ENCODE data around the gene PHGDH. TPM values are rescaled to one million over a fixed set of nuclear protein-coding genes. Genes with fewer than 3 reads are reported as not detected.
"Not testable (repeated sequence)": the region's sequence is repeated elsewhere in the genome, so short reads cannot be mapped to it uniquely, and the experiment has no call there.

The PHGDH gene
- total RNA-seq, 1 donor from 2014 or later, result 9.7 TPM

DNA sequence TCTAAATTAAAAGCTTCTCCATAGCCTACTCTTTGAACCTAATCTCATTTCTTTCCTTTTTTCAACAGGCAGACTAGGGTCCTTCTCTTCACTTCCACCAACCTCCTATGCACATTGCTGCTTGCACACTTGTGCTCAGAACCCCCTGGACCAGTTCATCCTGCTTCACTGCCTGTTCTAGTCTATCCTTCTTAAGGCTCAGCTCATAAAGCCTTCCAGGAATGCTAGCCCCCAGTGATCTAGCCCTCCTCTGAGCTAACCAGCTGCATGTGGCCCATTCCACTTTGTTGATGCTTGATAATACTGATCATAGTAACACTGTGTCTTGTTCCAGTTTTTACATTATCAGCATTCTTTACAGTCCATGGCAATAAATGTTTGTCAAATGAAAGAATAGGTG is 22.9 kb upstream of the PHGDH start:
- intact Hi-C loops (cut with DNase I), result no loop called here
- DNase-seq (ENCODE audit: missing footprints), result no peak
- no peak for ATAC-seq

- no peak for DNase-seq (ENCODE audit: missing footprints)
- intact Hi-C loops (cut with DNase I), result no loop called here
- no peak for ATAC-seq
Measured at GRCh38 chr1:119689511-119689910, 22.2 kb upstream of the PHGDH start.

DNA sequence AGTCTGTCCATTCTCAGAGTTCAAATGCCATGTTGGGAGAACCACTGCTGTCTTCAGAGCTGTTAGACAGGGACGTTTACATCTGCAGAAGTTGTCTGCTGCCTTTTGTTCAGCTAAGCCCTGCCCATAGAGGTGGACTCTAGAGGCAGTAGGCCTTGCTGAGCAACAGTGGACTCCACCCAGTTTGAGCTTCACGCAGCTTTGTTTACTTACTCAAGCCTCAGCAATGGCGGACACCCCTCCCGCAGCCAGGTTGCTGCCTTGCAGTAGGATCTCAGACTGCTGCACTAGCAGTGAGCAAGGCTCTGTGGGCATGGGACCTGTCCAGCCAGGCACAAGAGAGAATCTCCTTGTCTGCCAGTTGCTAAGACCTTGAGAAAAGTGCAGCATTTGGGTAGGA is 14.9 kb upstream of the PHGDH start:
- DNase-seq (ENCODE audit: missing footprints); ATAC-seq; intact Hi-C loops (cut with DNase I): not testable (repeated sequence)

- intact Hi-C loops (cut with DNase I), result no loop called here
- ATAC-seq (no peak), DNase-seq (ENCODE audit: missing footprints) (no peak)
Measured at GRCh38 chr1:119697598-119697997, 14.1 kb upstream of the PHGDH start.

DNA sequence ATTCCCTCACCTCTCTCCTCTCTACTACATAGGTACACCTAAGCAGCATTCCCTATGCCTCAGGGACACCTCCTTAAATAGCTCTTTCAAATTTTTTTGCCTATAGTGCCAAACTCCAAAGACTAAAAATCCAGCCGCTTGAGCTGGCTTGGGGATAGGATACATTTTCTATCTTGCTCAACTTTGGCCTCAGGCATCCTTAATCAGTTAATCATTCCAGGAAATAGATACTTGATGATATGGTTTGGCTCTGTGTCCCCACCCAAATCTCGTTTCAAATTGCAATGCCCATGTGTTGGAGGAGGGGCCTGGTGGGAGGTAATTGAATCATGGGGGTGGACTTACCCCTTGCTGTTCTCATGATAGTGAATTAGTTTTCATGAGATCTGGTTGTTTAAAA is 11.4 kb upstream of the PHGDH start:
- DNase-seq (ENCODE audit: missing footprints), result no peak
- no peak for ATAC-seq
- intact Hi-C loops (cut with DNase I), result no loop called here

- DNase-seq (ENCODE audit: missing footprints) (no peak), ATAC-seq (no peak)
- intact Hi-C loops (cut with DNase I), result no loop called here
Measured at GRCh38 chr1:119701659-119702058, 10.1 kb upstream of the PHGDH start.

GRCh38 chr1:119702384-119702783 is 9.3 kb upstream of the PHGDH start:
- DNase-seq (ENCODE audit: missing footprints), result no peak
- no peak for ATAC-seq

DNA sequence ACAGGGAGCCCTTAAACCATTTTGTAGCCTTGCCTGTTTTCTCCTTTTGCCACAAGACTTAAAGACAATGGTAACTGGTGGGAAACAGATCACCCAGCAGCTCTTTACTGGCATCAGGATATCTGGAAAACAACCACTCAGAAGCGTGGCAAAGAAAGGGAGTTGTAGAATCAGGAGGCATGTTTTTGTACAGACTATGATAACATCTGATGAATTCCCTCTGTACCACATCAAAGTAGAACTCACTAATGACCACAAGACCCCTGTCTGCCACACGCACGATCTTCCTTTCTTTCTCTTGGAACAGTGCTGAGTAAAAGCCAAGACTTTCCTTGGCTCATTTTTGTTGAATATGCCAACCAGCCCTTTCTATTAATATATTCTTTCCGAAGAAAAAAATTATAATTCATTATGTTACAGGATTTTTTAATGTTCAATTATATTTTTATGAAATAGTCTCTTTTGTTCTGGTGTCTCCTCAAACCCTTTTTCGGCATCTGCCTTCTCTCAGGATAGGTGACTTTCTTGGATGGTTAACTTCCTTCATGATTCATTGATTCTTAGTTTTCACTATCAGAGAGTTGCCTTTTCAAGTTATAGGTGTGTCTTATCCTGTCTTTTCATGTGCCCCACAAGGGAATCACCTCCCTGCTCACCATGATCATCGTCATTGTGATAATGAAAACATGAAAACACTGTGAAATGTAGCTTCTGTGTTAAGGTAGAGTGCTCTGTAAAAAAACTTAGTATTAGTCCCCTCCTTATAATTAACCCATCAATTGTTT is 7.9 kb upstream of the PHGDH start:
- intact Hi-C loops (cut with DNase I), result no loop called here
- ATAC-seq (no peak), DNase-seq (ENCODE audit: missing footprints) (no peak)

More at GRCh38 chr1:119702384-119702783, 9.3 kb upstream of the PHGDH start:
- intact Hi-C loops (cut with DNase I), result no loop called here

DNA sequence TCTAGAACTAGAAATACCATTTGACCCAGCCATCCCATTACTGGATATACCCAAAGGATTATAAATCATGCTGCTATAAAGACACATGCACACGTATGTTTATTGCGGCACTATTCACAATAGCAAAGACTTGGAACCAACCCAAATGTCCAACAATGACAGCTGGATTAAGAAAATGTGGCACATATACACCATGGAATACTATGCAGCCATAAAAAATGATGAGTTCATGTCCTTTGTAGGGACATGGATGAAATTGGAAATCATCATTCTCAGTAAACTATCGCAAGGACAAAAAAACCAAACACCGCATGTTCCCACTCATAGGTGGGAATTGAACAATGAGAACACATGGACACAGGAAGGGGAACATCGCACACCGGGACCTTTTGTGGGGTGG is 5.1 kb upstream of the PHGDH start:
- ATAC-seq; DNase-seq (ENCODE audit: missing footprints); intact Hi-C loops (cut with DNase I): not testable (repeated sequence)

DNA sequence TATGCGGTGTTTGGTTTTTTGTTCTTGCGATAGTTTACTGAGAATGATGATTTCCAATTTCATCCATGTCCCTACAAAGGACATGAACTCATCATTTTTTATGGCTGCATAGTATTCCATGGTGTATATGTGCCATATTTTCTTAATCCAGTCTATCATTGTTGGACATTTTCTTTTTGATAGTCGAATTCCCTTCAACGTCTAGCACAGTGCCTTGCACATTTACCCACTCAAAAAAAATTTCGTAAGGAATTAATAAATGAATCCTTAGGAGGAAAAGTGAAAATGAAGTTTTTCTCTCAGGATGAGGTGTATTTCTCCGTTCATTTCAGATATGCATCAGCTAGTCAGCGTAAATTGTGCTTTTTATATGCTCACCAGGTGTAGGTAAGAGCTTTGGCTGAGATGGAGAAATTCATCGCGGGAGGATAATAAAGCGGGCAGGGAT is 354 bp upstream of the PHGDH start:
- DNase-seq (ENCODE audit: missing footprints); intact Hi-C loops (cut with DNase I); ATAC-seq: not testable (repeated sequence)

- intact Hi-C loops (cut with DNase I), result no loop called here
- DNase-seq (ENCODE audit: missing footprints), result peak; percentile 89
Measured at GRCh38 chr1:119712342-119713038, 756 bp downstream of the PHGDH start.

DNA sequence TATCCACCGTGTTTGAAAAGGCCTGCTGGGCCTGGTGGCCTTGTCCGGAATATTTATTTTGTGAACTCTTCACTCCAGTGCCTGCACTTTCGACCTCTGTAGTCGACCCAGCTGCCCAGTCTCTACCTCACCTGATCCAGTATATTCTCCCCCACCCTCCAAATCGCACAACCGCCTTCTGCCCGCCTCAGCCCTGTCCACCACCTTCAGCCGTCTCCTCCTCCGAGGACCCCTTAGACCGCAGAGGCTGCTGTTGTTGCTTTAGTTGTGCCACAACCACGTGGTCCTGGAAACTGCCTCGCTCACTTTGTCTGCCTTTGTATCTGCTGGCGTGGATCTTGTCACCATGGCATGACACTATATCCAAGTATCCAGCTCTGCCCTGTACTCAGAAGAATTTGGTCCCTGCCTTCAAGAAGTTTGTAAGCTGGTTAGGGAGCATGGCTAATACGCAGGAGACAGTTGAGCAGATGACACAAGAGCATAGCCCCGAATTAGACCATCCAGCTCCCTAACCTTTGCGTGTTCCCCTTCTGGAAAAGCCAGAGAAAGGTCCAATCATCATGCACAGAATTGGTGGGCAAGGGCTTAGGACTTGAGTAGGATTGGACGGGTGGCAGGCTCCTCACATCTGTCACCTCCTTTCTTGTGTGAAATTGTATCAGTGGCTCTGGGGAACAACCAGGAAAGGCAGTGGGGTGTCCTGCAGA is 1.5 kb downstream of the PHGDH start:
- no peak for ATAC-seq
- DNase-seq (ENCODE audit: missing footprints), result no peak
- intact Hi-C loops (cut with DNase I), result no loop called here

More at GRCh38 chr1:119712342-119713038, 756 bp downstream of the PHGDH start:
- ATAC-seq, result peak; percentile 93

DNA sequence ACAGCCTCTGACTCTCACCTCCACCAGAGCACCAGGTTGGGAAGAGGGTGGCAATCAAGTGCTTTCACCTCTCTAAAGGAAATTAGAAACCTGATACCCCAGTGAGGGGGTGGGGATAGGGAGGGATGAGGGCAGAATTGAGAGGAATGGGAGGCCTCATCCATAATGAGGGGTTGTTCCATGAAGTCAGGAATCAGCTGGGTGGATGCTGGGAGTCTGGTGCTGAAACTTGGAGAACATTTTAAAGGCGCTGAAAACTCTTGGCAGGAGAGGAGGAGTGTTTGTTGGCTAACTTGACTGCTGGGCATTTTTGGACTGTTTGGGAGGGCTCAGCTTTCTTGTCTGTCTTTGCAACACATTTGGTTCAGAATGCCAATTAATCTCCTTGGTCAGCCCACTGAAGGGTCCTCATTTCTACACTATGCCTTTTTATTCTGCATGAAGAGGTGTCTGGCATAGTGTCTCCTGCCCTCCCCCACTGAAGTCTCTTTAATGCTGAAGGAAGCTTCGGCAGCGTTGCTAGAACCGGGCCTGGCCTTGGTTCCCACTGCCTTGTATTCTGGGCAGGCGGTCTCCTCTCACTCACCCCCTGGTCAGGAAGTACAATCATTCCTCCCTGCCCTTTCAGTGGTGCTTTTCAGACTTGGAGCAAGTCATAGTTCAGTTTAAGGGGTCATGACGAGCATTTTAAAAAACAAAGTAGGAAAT is 2.2 kb downstream of the PHGDH start:
- intact Hi-C loops (cut with DNase I), result no loop called here
- no peak for DNase-seq (ENCODE audit: missing footprints)
- ATAC-seq, result peak; percentile 24

- intact Hi-C loops (cut with DNase I), result no loop called here
- DNase-seq (ENCODE audit: missing footprints) (no peak), ATAC-seq (peak; percentile 24)
Measured at GRCh38 chr1:119714583-119714982, 2.8 kb downstream of the PHGDH start.

- no peak for ATAC-seq
- intact Hi-C loops (cut with DNase I), result no loop called here
- no peak for DNase-seq (ENCODE audit: missing footprints)
Measured at GRCh38 chr1:119715542-119715941, 3.8 kb downstream of the PHGDH start.

DNA sequence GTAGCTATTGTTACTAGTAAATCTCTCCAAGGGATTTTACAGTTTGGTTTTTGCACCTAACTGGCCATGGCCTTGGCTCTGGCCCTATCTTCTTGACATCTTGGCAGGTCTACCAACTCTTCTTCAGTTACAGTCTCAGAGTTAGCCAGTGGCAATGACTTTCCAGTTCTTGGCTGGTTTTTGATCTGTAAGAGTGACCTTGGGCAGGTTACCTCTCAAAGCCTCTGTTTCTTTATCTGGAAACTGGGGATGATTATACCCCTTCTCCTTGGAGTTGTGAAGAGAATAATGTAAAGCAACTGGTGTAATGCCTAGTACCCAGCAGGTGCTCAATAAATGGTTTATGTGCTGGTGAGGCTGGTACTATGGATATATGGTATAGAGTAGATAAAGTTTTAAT is 6.7 kb downstream of the PHGDH start:
- intact Hi-C loops (cut with DNase I), result no loop called here
- ATAC-seq, result no peak
- DNase-seq (ENCODE audit: missing footprints), result no peak

DNA sequence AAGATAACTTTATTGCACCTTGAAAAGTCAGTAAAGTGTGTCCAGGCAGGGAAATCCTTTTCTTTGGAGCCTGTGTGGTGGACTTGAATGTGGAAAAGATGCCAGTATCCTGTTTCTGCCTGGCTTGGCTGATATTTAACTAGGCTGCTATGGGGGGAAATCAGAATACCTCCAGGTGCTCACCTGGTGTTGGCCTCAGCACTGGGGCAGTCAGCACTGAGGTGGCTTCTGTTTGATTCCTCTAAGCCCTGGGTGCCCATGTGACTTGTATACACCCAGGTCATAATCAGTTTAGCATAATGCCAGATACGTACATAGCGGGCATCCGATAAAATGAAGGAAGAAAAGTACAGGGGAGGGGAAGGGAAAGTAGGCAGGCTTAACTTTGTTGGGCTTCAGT is 7.2 kb downstream of the PHGDH start:
- DNase-seq (ENCODE audit: missing footprints) (no peak), ATAC-seq (no peak)
- intact Hi-C loops (cut with DNase I), result no loop called here

GRCh38 chr1:119720866-119721440 is 9.2 kb downstream of the PHGDH start:
- intact Hi-C loops (cut with DNase I), result no loop called here
- DNase-seq (ENCODE audit: missing footprints), result no peak
- ATAC-seq, result peak; percentile 24

DNA sequence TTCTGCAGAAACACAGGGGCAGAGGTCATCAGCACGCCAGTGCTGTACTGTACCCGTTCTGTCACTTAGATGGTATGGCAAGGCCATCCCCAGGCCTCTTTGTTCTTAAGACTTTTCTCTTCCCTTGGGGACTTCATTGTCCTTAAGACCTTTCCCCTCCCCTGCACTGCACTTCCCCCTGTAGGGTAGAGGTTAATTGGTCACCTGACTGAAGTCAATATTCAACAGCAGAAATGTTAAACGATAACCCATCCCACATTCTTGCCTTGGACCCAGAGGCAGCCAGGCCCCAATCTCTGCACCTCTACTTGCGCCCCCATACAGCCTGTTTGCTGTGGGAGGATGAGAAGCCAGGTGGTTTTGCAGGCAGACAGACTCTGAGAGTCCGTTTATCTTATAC is 10.2 kb downstream of the PHGDH start:
- ATAC-seq (no peak), DNase-seq (ENCODE audit: missing footprints) (no peak)
- intact Hi-C loops (cut with DNase I), result no loop called here
